ENCODE measurements around the gene AQP7.

GRCh38 chr9:33375238-33375840 lies 27.0 kb downstream of the AQP7 start:
- TF ChIP-seq CTCF (IDR thresholded peaks at IDR 0.05; ENCODE audit: low read depth, low read length, missing input control) (no peak), TAF1 (conservative IDR thresholded peaks at IDR 0.05) (no peak), REST (IDR thresholded peaks at IDR 0.05) (no peak), MAX (IDR thresholded peaks at IDR 0.05) (no peak), YY1 (IDR thresholded peaks at IDR 0.05) (no peak)

All from liver (tissue), 3 donors.